WI38 (cell line): ENCODE data around the gene OVCA2.

ENCODE experiments used
- H3K4me3 ChIP-seq: 2 replicates; pipeline ENCODE4 v1.5.1; 2011; ENCODE audit warnings: low read depth, mild to moderate bottlenecking, control low read depth, low read length
- CTCF ChIP-seq: IDR thresholded peaks from 2 replicates; pipeline ENCODE4 v1.5.1; 2012; ENCODE audit warnings: low read depth, mild to moderate bottlenecking, control low read depth, low read length

Gene OVCA2

DNA sequence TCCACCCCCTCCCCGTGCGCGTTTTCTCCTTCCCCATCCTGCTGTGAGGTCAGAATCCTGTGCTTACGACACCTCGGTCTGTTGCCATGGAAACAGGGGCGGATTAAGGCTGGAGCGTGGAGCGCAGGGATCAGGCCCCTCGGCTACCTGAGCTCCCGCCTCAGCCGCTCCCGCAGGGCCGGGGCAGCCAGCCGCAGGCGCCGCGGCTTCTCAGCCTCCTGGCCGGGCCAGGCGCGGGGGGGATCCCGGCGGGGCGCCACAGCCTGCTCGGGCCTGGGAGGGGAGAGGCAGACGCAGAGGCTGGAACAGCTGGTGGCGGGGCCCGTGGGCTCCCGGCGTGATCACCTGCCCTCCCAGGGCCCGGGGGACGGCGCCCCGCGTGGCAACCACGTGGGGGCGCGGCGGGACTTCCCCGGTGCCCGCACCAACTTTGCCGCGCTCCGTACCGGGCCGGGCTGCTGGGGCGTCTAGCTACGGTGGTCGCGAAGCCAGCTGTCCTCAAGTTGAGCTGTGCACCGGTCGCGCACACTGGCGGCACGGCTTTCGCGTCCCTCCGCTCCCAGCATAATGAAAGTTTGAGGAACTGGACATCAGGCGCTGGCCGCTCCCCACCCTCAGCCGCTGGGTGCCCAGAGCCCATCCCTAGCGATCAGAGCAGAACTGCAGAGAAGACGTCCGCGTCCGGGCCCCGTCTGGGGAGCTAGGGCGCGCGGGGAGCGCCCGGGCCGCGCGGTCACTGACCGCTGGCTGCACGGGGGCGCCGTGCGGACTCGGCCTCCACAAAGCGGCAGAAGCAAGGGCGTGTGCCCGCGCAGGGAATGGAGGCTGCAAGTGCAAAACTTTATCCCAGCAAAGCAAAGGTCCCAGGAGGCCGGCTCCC is 17.9 kb upstream of the OVCA2 start:
- no peak for TF ChIP-seq CTCF
- peak overlapping the region; percentile 18; the same call in 1 of the 2 replicates for H3K4me3 ChIP-seq

- H3K4me3 ChIP-seq = peak overlapping the region; percentile 42
- no peak for TF ChIP-seq CTCF
Observed at GRCh38 chr17:2024572-2025219, 17.1 kb upstream of the OVCA2 start.

DNA sequence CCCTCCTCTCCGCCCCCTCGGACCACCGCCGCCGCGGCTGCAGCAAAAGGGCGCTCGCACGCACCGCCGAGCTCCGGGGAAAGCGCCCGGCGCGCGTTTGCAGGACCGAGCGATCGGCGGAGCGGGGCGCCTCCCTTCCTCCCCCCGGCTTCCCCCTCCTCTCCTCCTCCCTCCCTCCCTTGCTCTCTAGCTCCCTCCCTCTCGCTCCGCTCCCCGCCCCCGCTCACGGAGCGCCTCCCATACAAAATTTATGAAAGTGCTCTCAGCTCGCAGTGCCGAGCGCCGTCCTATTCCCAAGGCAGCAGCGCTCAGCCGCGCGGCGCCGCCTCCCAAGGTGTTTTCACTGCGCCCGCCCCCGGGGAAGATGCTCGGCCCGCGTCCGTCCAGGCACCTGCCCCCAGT is 16.6 kb upstream of the OVCA2 start, which contains the start of gene RTN4RL1:
RTN4RL1 (minus strand) TSS at position 115 of the 402 bp plus-strand sequence. CDS start 469 bp downstream, outside the sequence.
- TF ChIP-seq CTCF = no peak
- peak within 1 kb of the TSS; percentile 42 for H3K4me3 ChIP-seq

DNA sequence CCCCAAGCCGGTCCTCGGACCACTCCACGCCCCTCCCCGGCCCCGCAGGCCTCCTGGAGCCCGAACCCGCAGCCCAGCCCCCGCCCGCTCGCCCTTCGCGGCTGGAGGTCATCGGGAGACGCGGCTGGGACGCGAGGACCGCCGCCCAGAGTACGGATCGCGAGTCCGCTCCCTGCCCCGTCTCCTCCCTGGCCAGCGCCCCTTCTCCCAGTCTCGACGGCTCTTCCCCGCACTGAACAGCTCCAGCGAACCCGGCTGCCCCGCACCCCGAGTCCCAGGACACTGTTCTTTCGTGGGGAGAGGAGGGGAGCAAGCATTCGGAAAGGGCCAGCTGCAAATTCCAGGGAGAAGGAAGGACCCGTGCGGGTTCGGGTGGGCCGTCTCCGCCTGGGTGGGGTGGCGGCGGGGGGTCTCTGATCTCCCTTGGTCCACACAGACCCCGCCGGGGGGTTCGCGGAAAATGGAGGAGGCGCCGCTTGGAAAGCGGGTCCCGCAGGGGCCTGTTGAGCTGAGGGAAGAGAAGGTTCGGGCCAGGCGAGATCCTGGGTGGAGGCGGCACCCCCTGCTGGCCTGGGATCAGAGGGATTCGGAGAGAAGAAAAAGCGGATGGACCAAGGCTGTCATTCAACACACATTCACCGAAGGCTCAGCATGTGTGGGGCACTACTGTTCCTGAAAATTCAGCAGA is 16.1 kb upstream of the OVCA2 start:
- H3K4me3 ChIP-seq = peak overlapping the region; percentile 42
- peak; percentile 86 for TF ChIP-seq CTCF

DNA sequence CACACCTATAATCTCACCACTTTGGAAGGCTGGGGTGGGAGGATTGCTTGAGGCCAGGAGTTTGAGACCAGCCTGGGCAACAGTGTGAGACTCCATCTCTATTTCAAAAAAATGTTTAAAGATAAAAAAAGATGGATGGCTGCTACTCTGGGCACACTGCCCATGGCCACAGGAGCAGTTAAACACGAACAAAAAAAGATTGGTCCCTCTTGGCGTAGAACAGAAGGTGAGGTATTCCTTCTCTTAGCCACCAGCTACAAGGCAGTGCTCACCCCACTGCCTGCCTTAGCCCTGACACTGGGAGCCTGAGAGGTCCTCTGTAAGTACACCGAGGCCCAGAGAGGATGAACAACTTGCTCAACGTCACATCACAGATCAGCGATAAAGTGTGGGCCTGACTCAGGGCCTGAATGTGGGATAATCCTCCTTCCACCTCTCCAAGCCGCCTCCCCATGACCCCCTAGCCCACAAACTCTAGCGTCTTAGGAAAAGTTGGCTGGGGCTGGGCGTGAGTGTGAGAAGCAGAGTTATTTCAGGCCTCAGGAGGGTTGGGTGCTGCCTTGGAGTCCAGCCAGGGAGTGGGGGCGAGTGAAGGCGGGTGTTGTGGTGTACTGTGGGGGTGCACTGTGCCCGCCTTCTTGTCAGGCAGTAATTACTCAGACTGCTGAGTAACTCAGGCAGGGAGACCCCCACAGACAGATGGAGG is 14.1 kb upstream of the OVCA2 start:
- TF ChIP-seq CTCF = no peak
- H3K4me3 ChIP-seq = no peak overlapping the region

DNA sequence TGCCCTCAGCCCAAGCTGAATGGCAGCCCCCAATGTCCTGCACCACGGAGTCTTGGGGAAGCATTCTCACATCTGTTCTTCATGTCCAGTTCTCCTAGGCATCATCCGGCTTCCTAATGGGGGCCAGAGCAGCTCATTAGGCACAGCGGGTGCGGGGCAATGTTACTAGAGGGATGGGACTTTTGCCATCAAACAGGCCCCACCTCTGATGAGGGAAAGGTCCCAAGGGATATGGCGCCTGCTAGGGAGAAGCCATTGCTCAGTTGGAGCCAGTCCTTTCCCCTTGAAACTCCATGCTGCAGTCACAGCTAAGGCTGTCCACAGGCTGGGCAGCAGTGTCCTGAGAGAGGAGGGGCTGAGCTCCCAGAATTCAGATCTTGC is 13.6 kb upstream of the OVCA2 start:
- TF ChIP-seq CTCF = no peak
- no peak overlapping the region for H3K4me3 ChIP-seq
